WERI-Rb-1 (cell line): ENCODE data around the gene MMD2.
"Not testable (repeated sequence)": the region's sequence is repeated elsewhere in the genome, so short reads cannot be mapped to it uniquely, and the experiment has no call there.

ENCODE experiments used
- DNase-seq: peaks from one replicate; pipeline ENCODE4 v3.0.0-alpha.2; 2020
- H3K27ac ChIP-seq: fragments of 250-450 bp; sonication (Bioruptor Pico); 2 replicates; pipeline ENCODE4 v1.5.1; 2020; ENCODE audit warnings: mild to moderate bottlenecking, moderate library complexity
- H3K27me3 ChIP-seq: fragments of 250-450 bp; sonication (Bioruptor Pico); 2 replicates; pipeline ENCODE4 v1.5.1; 2021; ENCODE audit warnings: mild to moderate bottlenecking, low read depth, moderate library complexity; ENCODE audit not compliant: insufficient read depth, severe bottlenecking
- H3K36me3 ChIP-seq: fragments of 250-450 bp; sonication (Bioruptor Pico); 2 replicates; pipeline ENCODE4 v1.5.1; 2020; ENCODE audit warnings: mild to moderate bottlenecking, moderate library complexity
- H3K4me3 ChIP-seq: 2 replicates; pipeline ENCODE4 v1.5.1; 2011; ENCODE audit warnings: low read depth, mild to moderate bottlenecking, control low read depth, low read length
- H3K9me3 ChIP-seq: fragments of 250-450 bp; sonication (Bioruptor Pico); 2 replicates; pipeline ENCODE4 v1.5.1; 2021; ENCODE audit warnings: mild to moderate bottlenecking, moderate library complexity; ENCODE audit not compliant: severe bottlenecking
- CTCF ChIP-seq: IDR thresholded peaks from 2 replicates; pipeline ENCODE4 v1.5.1; 2011; ENCODE audit warnings: low read depth, mild to moderate bottlenecking, control low read depth, inconsistent platforms, low read length

The MMD2 gene

GRCh38 chr7:4973728-4974198 is 14.8 kb upstream of the MMD2 start:
- TF ChIP-seq CTCF, result peak; percentile 88
- Histone ChIP-seq H3K4me3 (peak overlapping the region; percentile 79), H3K27me3 (no peaks in the 10 kb centered on the region), H3K36me3 (peaks cover 24% of the 10 kb centered on the region), H3K27ac (peak overlapping the region; percentile 71), H3K9me3 (no peaks in the 10 kb centered on the region)
- peak; percentile 95 for DNase-seq

GRCh38 chr7:4972446-4972845 is 13.5 kb upstream of the MMD2 start:
- not testable (repeated sequence) for DNase-seq

GRCh38 chr7:4965295-4966022 is 6.5 kb upstream of the MMD2 start:
- H3K4me3 ChIP-seq, result no peak overlapping the region
- no peak for DNase-seq
- no peak for TF ChIP-seq CTCF
- no peak overlapping the region for H3K27ac ChIP-seq
- H3K9me3 ChIP-seq, result no peaks in the 10 kb centered on the region
- no peaks in the 10 kb centered on the region for H3K27me3 ChIP-seq
- no peaks in the 10 kb centered on the region for H3K36me3 ChIP-seq

More at GRCh38 chr7:4972446-4972845, 13.5 kb upstream of the MMD2 start:
- H3K27me3 ChIP-seq, H3K9me3 ChIP-seq, H3K27ac ChIP-seq, H3K4me3 ChIP-seq: not testable (repeated sequence)
- H3K36me3 ChIP-seq, result peaks cover 12% of the 10 kb centered on the region

- DNase-seq, result no peak
- H3K9me3 ChIP-seq, result no peaks in the 10 kb centered on the region
- no peaks in the 10 kb centered on the region for H3K27me3 ChIP-seq
- TF ChIP-seq CTCF, result no peak
- no peak overlapping the region for H3K4me3 ChIP-seq
- H3K36me3 ChIP-seq, result no peaks in the 10 kb centered on the region
- no peak overlapping the region for H3K27ac ChIP-seq
These were observed 5.5 kb upstream of the MMD2 start for GRCh38 chr7:4964506-4964905.

GRCh38 chr7:4962872-4963775 is 4.1 kb upstream of the MMD2 start:
- Histone ChIP-seq H3K36me3 (no peaks in the 10 kb centered on the region), H3K4me3 (no peak overlapping the region), H3K27ac (no peak overlapping the region), H3K9me3 (no peaks in the 10 kb centered on the region), H3K27me3 (no peaks in the 10 kb centered on the region)
- DNase-seq, result peak; percentile 52
- TF ChIP-seq CTCF, result no peak

GRCh38 chr7:4960363-4960762 is 1.4 kb upstream of the MMD2 start:
- DNase-seq, result peak; percentile 71
- TF ChIP-seq CTCF, result peak; percentile 76

More at GRCh38 chr7:4960363-4960762, 1.4 kb upstream of the MMD2 start:
- no peak overlapping the region for H3K27ac ChIP-seq
- H3K27me3 ChIP-seq, result no peaks in the 10 kb centered on the region
- H3K4me3 ChIP-seq, result no peak overlapping the region
- peaks cover 13% of the 10 kb centered on the region for H3K36me3 ChIP-seq
- H3K9me3 ChIP-seq, result no peaks in the 10 kb centered on the region
